Tibial nerve (tissue), 4 donors: ENCODE results near the gene GOLPH3. TPM values are rescaled to one million over a fixed set of nuclear protein-coding genes. Genes with fewer than 3 reads are reported as not detected.
A peak's percentile ranks its signal among the peaks of the same experiment; 100 is the strongest.
"Not testable (repeated sequence)": the region's sequence is repeated elsewhere in the genome, so short reads cannot be mapped to it uniquely, and the experiment has no call there.

Experiments used
- DNase-seq, 2 donors: peaks; one replicate each; pipeline ENCODE4 v3.0.0-alpha.2; 2019; ENCODE audit warnings: low spot score in 2 of 2
- H3K27ac ChIP-seq, 4 donors: fragments of 200-600 bp; sonication (generic) in 3 of 4; one replicate each; pipeline ENCODE4 v1.5.1; 2017 to 2019; ENCODE audit warnings: mild to moderate bottlenecking in 1 of 4
- H3K27me3 ChIP-seq, 2 donors: fragments of 200-600 bp; sonication (generic) in 1 of 2; one replicate each; pipeline versions ENCODE4 v1.5.1 to v1.6.0; 2017 to 2019
- H3K36me3 ChIP-seq, 3 donors: fragments of 200-600 bp; sonication (generic); one replicate each; pipeline ENCODE4 v1.5.1; 2018 to 2019
- H3K4me1 ChIP-seq, 4 donors: fragments of 200-600 bp; sonication (generic) in 3 of 4; one replicate each; pipeline ENCODE4 v1.5.1; 2017 to 2019
- H3K4me3 ChIP-seq, 4 donors: fragments of 200-600 bp; sonication (generic) in 3 of 4; one replicate each; pipeline ENCODE4 v1.5.1; 2017 to 2019; ENCODE audit warnings: mild to moderate bottlenecking in 1 of 4, moderate library complexity in 1 of 4
- H3K9me3 ChIP-seq, 4 donors: fragments of 200-600 bp; sonication (generic) in 3 of 4; one replicate each; pipeline ENCODE4 v1.5.1; 2017 to 2019
- CTCF ChIP-seq, 5 experiments: fragments of 200-600 bp in 3 of 5; fragments of 450-650 bp in 2 of 5; sonication (generic) in 3 of 5; IDR thresholded peaks; one replicate each; pipeline ENCODE4 v1.5.1; 2016 to 2019; ENCODE audit warnings: antibody characterized with exemption in 5 of 5, mild to moderate bottlenecking in 3 of 5, moderate library complexity in 2 of 5
- EP300 ChIP-seq, 2 donors: sonication (generic); formaldehyde crosslinking; IDR thresholded peaks; one replicate each; pipeline ENCODE4 v1.6.1; 2017; ENCODE audit warnings: antibody characterized with exemption in 2 of 2, mild to moderate bottlenecking in 1 of 2
- POLR2A ChIP-seq, 2 donors: fragments of 450-650 bp; IDR thresholded peaks; one replicate each; pipeline ENCODE4 v1.6.1; 2017; ENCODE audit warnings: antibody characterized with exemption in 2 of 2, mild to moderate bottlenecking in 2 of 2, moderate library complexity in 2 of 2
- WGBS, 2 donors: methylation state at CpG; one replicate each; pipeline ENCODE4 v1.1.5; 2018; 5-methylcytosine and 5-hydroxymethylcytosine counted together
- small RNA-seq: library from RNA; depleted of rRNA; stranded (forward); fragments of <200 nt; gene quantifications from one replicate; pipeline ENCODE3, GENCODE V24; 2016
- total RNA-seq, 4 donors: library from RNA; depleted of rRNA; stranded (reverse); fragments of >200 nt; gene quantifications; one replicate each; pipeline ENCODE4 v1.1.0, GENCODE V29; 2016

GOLPH3 gene
- total RNA-seq, 4 donors from 2014 or later = 90.6 to 115 (median 102) TPM

- WGBS, 2 donors = 75 to 77% methylated on average over 4 of the region's 4 CpGs
These were observed 91.4 kb downstream of the GOLPH3 start for GRCh38 chr5:32082701-32083100.

DNA sequence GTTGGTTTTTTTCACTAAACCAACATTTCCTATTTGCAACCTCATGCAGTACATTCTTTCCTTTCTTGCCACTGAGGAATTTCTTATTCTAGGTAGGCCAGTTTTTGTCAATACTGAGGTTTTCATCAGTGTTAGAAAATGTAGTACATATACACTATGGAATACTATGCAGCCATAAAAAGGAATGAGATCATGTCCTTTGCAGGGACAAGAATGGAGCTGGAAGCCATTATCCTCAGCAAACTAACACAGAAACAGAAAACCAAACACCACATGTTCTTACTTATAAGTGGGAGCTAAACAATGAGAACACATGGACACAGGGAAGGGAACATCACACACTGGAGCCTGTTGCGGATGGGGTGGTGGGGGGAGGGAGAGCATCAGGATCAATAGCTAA is 93.6 kb downstream of the GOLPH3 start:
- H3K4me3 ChIP-seq, DNase-seq, H3K4me1 ChIP-seq, H3K27ac ChIP-seq, H3K27me3 ChIP-seq, H3K9me3 ChIP-seq: not testable (repeated sequence)
- 91 to 100% methylated on average over 1 of the region's 1 CpG for WGBS, 2 donors
- peaks cover 0 to 57% (median 0%) of the 10 kb centered on the region in 3 donors for H3K36me3 ChIP-seq

More at GRCh38 chr5:32082701-32083100, 91.4 kb downstream of the GOLPH3 start:
- no peaks in the 10 kb centered on the region for H3K9me3 ChIP-seq
- H3K27me3 ChIP-seq = no peaks in the 10 kb centered on the region
- H3K36me3 ChIP-seq = peaks cover 0 to 66% (median 0%) of the 10 kb centered on the region in 3 donors
- H3K27ac ChIP-seq = no peak overlapping the region
- H3K4me1 ChIP-seq = peaks cover 0 to 5% (median 0%) of the 10 kb centered on the region in 4 donors
- H3K4me3 ChIP-seq = no peak overlapping the region
- no peak for DNase-seq
- TF ChIP-seq EP300 (IDR thresholded peaks at IDR 0.05) (no peak), CTCF (IDR thresholded peaks at IDR 0.05) (no peak), POLR2A (IDR thresholded peaks at IDR 0.05) (no peak)

GRCh38 chr5:32078855-32079254 is 95.3 kb downstream of the GOLPH3 start:
- not testable (repeated sequence) for H3K27ac ChIP-seq, H3K27me3 ChIP-seq, H3K4me3 ChIP-seq, H3K9me3 ChIP-seq, DNase-seq, H3K4me1 ChIP-seq
- WGBS, 2 donors = 79 to 82% methylated on average over 6 of the region's 6 CpGs
- peaks cover 0 to 67% (median 0%) of the 10 kb centered on the region in 3 donors for H3K36me3 ChIP-seq

GRCh38 chr5:32076699-32077695 is 97.1 kb downstream of the GOLPH3 start:
- peak; percentile 38 to 87 for DNase-seq
- Histone ChIP-seq H3K27me3 (no peaks in the 10 kb centered on the region), H3K27ac (peak overlapping the region in 3 of 4 donors; percentile 16 to 58 (median 18)), H3K4me1 (peaks cover 0 to 4% (median 0%) of the 10 kb centered on the region in 4 donors), H3K36me3 (peaks cover 0 to 73% (median 0%) of the 10 kb centered on the region in 3 donors), H3K4me3 (no peak overlapping the region), H3K9me3 (no peaks in the 10 kb centered on the region)
- WGBS, 2 donors = 37 to 40% methylated on average over 4 of the region's 4 CpGs
- TF ChIP-seq POLR2A (IDR thresholded peaks at IDR 0.05) (no peak), EP300 (IDR thresholded peaks at IDR 0.05) (peak in 1 of 2 donors; percentile 14), CTCF (IDR thresholded peaks at IDR 0.05) (peak; percentile 60 to 83 (median 64))

Small RNAs within 50 kb of the gene (small RNA-seq; reads per million reads assigned to genes)
- gene RF00019 = not detected

Other genes with a start within 250 kb of the GOLPH3 start
- 10 to 100 TPM; 35.8 to 40.0 (median 38.1) TPM for gene MTMR12, start 138.6 kb upstream of the GOLPH3 start, total RNA-seq